22Rv1 (cell line): ENCODE results near the gene WDR62.
A peak's percentile ranks its signal among the peaks of the same experiment; 100 is the strongest.
"Not testable (repeated sequence)": the region's sequence is repeated elsewhere in the genome, so short reads cannot be mapped to it uniquely, and the experiment has no call there.

Source experiments
- H3K27ac ChIP-seq: fragments of 450-650 bp; 2 replicates; pipeline ENCODE4 v1.5.1; 2017
- CTCF ChIP-seq: fragments of 450-650 bp; IDR thresholded peaks from 2 replicates; pipeline ENCODE4 v1.5.1; 2017; ENCODE audit warnings: mild to moderate bottlenecking
- ZFX ChIP-seq: fragments of 450-650 bp; IDR thresholded peaks from 2 replicates; pipeline ENCODE4 v1.6.1; 2017; ENCODE audit warnings: antibody characterized with exemption, borderline replicate concordance

WDR62 gene

GRCh38 chr19:36027696-36028095 lies 27.0 kb upstream of the WDR62 start:
- TF ChIP-seq CTCF (no peak), ZFX (no peak)
- H3K27ac ChIP-seq, result no peak overlapping the region

GRCh38 chr19:36028313-36029041 lies 26.2 kb upstream of the WDR62 start:
- no peak for TF ChIP-seq CTCF
- no peak for TF ChIP-seq ZFX
- no peak overlapping the region for H3K27ac ChIP-seq

GRCh38 chr19:36030264-36031148 lies 24.2 kb upstream of the WDR62 start:
- peak overlapping the region; percentile 27; the same call in 1 of the 2 replicates for H3K27ac ChIP-seq

GRCh38 chr19:36031308-36031707 lies 23.4 kb upstream of the WDR62 start:
- no peak overlapping the region for H3K27ac ChIP-seq
- TF ChIP-seq CTCF (no peak), ZFX (no peak)

More at GRCh38 chr19:36030264-36031148, 24.2 kb upstream of the WDR62 start:
- TF ChIP-seq ZFX (no peak), CTCF (no peak)

- TF ChIP-seq CTCF (no peak), ZFX (no peak)
- H3K27ac ChIP-seq, result no peak within 1 kb of the TSS
Measured at GRCh38 chr19:36032251-36033104, 22.2 kb upstream of the WDR62 start, which contains the start of gene CLIP3. CLIP3 (minus strand) TSS chr19:36032873; CDS start chr19:36032357, 516 bp downstream.

GRCh38 chr19:36040495-36040894 lies 14.2 kb upstream of the WDR62 start:
- no peak overlapping the region for H3K27ac ChIP-seq
- TF ChIP-seq CTCF, result no peak
- no peak for TF ChIP-seq ZFX

- H3K27ac ChIP-seq, result not testable (repeated sequence)
Measured at GRCh38 chr19:36041092-36041491, 13.6 kb upstream of the WDR62 start.
